ENCODE results near the gene APLN. TPM values are rescaled to one million over a fixed set of nuclear protein-coding genes. Genes with fewer than 3 reads are reported as not detected.

Gene APLN
- total RNA-seq: 0.29 to 0.54 TPM (median 0.33 TPM) in 3 replicates

GRCh38 chrX:129654652-129655546 is at the start of gene APLN:
TSS of gene APLN (minus strand) at chrX:129654956. CDS start at chrX:129654630, 326 bp downstream.
- peaks cover 52% of the 10 kb centered on the region for H3K27me3 Mint-ChIP-seq (ENCODE audit: low read depth)
- peaks cover 4% of the 10 kb centered on the region for H3K4me1 Mint-ChIP-seq
- H3K36me3 Mint-ChIP-seq: no peaks in the 10 kb centered on the region
- H3K4me3 Mint-ChIP-seq: peak within 1 kb of the TSS; percentile 63
- peaks cover 3% of the 10 kb centered on the region for H3K9me3 Mint-ChIP-seq
- no peak for TF ChIP-seq CTCF (IDR thresholded peaks at IDR 0.05; ENCODE audit: unreplicated experiment)
- no peak for DNase-seq (ENCODE audit: low spot score in 2 of 2, unreplicated experiment in 2 of 2)
- H3K27ac Mint-ChIP-seq: no peak within 1 kb of the TSS

- Mint-ChIP-seq H3K9me3 (peaks cover 47% of the 10 kb centered on the region), H3K4me3 (no peak overlapping the region), H3K27me3 (ENCODE audit: low read depth) (no peaks in the 10 kb centered on the region), H3K4me1 (no peaks in the 10 kb centered on the region), H3K36me3 (no peaks in the 10 kb centered on the region), H3K27ac (no peak overlapping the region)
- no peak for TF ChIP-seq CTCF (IDR thresholded peaks at IDR 0.05; ENCODE audit: unreplicated experiment)
- DNase-seq (ENCODE audit: low spot score in 2 of 2, unreplicated experiment in 2 of 2): no peak
Observed at GRCh38 chrX:129704491-129704890, 49.7 kb upstream of the APLN start.

GRCh38 chrX:129701624-129702069 is 46.9 kb upstream of the APLN start:
- Mint-ChIP-seq H3K27ac (no peak overlapping the region), H3K4me1 (no peaks in the 10 kb centered on the region), H3K9me3 (peaks cover 22% of the 10 kb centered on the region), H3K36me3 (no peaks in the 10 kb centered on the region), H3K4me3 (no peak overlapping the region), H3K27me3 (ENCODE audit: low read depth) (peaks cover 2% of the 10 kb centered on the region)
- no peak for DNase-seq (ENCODE audit: low spot score in 2 of 2, unreplicated experiment in 2 of 2)
- no peak for TF ChIP-seq CTCF (IDR thresholded peaks at IDR 0.05; ENCODE audit: unreplicated experiment)

GRCh38 chrX:129700536-129700935 is 45.8 kb upstream of the APLN start:
- Mint-ChIP-seq H3K27ac (no peak overlapping the region), H3K27me3 (ENCODE audit: low read depth) (peaks cover 5% of the 10 kb centered on the region), H3K9me3 (peaks cover 25% of the 10 kb centered on the region), H3K4me1 (no peaks in the 10 kb centered on the region), H3K36me3 (no peaks in the 10 kb centered on the region), H3K4me3 (no peak overlapping the region)
- TF ChIP-seq CTCF (IDR thresholded peaks at IDR 0.05; ENCODE audit: unreplicated experiment): no peak
- DNase-seq (ENCODE audit: low spot score in 2 of 2, unreplicated experiment in 2 of 2): no peak

- peaks cover 5% of the 10 kb centered on the region for H3K27me3 Mint-ChIP-seq (ENCODE audit: low read depth)
- no peak for DNase-seq (ENCODE audit: low spot score in 2 of 2, unreplicated experiment in 2 of 2)
- no peaks in the 10 kb centered on the region for H3K4me1 Mint-ChIP-seq
- no peak for TF ChIP-seq CTCF (IDR thresholded peaks at IDR 0.05; ENCODE audit: unreplicated experiment)
- no peak overlapping the region for H3K4me3 Mint-ChIP-seq
- H3K36me3 Mint-ChIP-seq: no peaks in the 10 kb centered on the region
- H3K9me3 Mint-ChIP-seq: peaks cover 21% of the 10 kb centered on the region
- H3K27ac Mint-ChIP-seq: no peak overlapping the region
Observed at GRCh38 chrX:129698150-129698549, 43.4 kb upstream of the APLN start.
